CD4-positive, alpha-beta T cell treated with Interleukin-4 for 4 hours (primary cell): Measurements from ENCODE around the gene MYG1.
"Not testable (repeated sequence)": the region's sequence is repeated elsewhere in the genome, so short reads cannot be mapped to it uniquely, and the experiment has no call there.

Experiments used
- DNase-seq: peaks from one replicate; pipeline ENCODE4 v3.0.0-alpha.2; 2020

MYG1 gene

DNA sequence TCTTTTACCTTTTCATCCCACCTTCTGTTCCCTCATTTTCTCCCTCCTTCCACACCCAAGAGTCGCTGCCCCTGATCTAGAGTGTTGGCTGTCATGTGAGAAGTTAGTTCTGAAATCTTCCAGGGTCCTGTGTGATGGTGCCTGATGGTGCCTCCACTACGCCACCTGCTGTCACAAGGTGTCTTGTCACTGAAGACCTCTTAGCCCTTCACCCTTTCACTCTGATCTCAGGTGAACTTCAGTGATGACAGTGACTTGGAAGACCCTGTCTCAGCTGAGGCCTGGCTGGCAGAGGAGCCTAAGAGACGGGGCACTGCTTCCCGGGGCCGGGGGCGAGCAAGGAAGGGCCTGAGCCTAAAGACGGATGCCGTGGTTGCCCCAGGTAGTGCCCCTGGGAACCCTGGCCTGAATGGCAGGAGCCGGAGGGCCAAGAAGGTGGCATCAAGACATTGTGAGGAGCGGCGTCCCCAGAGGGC, 11.7 kb upstream of the MYG1 start:
- DNase-seq = peak; percentile 76

GRCh38 chr12:53288322-53288721, 11.2 kb upstream of the MYG1 start:
- DNase-seq = no peak

DNA sequence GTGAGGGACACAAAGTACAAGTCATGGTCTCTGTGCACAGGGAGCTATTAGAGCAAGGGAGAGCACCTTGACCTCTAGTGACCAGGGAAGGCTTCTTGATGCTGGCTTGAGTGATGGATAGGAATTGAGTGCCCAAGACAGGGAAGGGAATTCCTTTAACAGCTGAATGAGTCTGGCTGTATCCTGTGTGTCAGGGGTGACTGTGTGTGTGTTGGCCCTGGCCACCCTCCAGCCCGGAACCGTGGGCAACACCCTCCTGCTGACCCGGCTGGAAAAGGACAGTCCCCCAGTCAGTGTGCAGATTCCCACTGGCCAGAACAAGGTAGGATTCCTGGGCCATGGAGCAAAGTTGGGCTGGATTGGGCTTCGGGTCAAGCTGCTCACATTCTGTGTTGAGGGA, 9.6 kb upstream of the MYG1 start:
- no peak for DNase-seq

GRCh38 chr12:53290661-53291060, 8.8 kb upstream of the MYG1 start:
- no peak for DNase-seq

GRCh38 chr12:53292426-53292825, 7.1 kb upstream of the MYG1 start:
- no peak for DNase-seq

DNA sequence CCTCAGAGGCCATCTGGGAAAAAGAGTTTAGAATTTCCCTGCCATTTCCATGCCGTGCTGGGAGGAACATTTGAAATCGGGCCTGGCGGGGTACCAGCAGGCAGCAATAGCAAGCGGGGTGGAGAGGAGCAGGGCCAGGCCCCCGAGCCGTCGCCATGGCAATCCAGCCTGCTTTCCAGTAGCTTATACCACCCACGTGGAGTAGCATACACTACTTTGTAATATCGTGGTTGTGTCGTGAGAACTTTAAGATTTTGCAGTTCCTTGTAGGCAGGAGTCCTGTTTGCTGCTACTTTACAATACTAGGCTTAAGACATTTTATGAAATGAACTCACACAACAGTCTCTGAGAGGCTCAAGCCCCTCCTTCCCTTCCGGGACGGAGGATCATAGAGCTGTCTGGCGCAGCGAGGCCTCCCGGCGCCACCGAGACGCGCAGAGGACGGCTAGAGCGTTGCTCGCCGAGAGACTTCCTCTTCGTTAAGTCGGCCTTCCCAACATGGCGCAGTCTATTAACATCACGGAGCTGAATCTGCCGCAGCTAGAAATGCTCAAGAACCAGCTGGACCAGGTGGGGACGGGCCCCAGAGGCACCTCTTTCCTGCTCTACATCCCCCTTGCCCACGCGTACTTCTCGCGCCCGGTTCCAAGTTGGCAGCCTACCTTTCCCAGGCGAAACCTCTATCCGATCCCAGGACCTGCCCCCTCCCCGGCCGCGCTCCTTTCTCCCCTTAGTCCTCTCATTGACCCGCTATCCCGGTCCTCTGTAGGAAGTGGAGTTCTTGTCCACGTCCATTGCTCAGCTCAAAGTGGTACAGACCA, 4.2 kb upstream of the MYG1 start, which contains the start of gene PFDN5:
PFDN5 (plus strand) TSS at position 473 of the 821 bp plus-strand sequence; CDS start at position 499, 26 bp downstream.
- DNase-seq = peak; percentile 93

DNA sequence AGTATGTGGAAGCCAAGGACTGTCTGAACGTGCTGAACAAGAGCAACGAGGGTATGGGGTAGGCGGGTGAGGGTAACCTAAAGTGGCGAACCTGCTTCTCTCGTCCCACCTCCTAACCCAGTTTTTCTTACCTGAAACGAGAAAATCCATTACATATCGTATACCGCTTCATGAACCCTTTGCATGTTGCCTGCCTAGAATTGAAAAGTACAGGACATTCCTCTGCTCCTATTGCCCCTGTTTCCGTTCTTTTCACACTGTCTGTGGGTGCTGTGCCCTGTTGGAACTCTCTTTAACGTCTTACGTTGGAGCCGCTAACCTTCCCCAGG, 3.6 kb upstream of the MYG1 start:
- DNase-seq = no peak

GRCh38 chr12:53297106-53297505, 2.4 kb upstream of the MYG1 start:
- not testable (repeated sequence) for DNase-seq

- DNase-seq = no peak
These were observed 1.3 kb upstream of the MYG1 start for GRCh38 chr12:53298164-53298563.

GRCh38 chr12:53299101-53299453, 418 bp upstream of the MYG1 start:
- DNase-seq = peak; percentile 64

- no peak for DNase-seq
These were observed 692 bp downstream of the MYG1 start for GRCh38 chr12:53300187-53300586.

- no peak for DNase-seq
These were observed 3.4 kb downstream of the MYG1 start for GRCh38 chr12:53302903-53303302.

DNA sequence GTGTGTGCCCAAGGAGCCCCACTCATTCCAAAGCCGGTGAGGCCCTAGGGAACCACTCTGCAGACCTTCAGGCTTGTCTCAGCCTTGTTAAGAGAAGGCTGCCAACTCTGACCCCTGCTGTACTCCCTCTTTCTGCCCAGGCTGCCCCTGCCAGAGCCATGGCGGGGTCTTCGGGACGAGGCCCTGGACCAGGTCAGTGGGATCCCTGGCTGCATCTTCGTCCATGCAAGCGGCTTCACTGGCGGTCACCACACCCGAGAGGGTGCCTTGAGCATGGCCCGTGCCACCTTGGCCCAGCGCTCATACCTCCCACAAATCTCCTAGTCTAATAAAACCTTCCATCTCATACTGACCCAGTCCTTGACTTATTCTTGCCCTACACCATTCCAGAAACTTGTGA, 7.3 kb downstream of the MYG1 start:
- no peak for DNase-seq

GRCh38 chr12:53308276-53308675, 8.8 kb downstream of the MYG1 start:
- DNase-seq = no peak

- DNase-seq = no peak
These were observed 14.5 kb downstream of the MYG1 start for GRCh38 chr12:53313996-53314395.

- no peak for DNase-seq
These were observed 21.1 kb downstream of the MYG1 start for GRCh38 chr12:53320352-53321195.

DNA sequence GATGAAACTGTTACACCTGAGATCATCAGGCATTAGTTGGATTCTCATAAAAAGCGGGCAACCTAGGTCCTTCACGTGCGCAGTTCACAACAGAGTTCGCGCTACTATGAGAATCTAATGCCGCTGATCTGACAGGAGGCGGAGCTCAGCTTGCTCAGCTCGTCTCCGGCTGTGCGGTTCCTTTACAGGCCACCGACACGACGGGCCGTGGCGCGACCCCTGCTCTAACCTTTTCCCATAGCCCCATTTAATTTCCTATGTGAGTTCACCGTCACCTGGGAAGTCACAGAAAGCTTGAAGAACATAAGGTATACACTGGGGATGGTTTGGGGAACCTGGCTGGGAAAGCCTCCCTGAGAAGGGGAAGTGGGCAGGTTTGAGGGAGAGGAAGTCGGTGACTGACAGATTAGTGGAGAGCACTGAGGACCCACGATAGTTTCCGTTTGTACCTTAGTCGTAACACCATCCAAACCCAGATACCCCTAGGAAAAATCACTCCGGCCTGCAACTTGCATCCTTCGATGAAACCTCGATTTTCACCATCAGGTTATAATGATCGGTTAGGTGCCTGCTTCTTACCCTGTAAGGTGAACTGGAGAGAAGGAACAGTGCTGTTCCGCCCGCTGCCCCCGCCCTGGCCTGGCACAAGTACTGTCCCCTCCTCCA, 24.8 kb downstream of the MYG1 start:
- peak; percentile 53 for DNase-seq

DNA sequence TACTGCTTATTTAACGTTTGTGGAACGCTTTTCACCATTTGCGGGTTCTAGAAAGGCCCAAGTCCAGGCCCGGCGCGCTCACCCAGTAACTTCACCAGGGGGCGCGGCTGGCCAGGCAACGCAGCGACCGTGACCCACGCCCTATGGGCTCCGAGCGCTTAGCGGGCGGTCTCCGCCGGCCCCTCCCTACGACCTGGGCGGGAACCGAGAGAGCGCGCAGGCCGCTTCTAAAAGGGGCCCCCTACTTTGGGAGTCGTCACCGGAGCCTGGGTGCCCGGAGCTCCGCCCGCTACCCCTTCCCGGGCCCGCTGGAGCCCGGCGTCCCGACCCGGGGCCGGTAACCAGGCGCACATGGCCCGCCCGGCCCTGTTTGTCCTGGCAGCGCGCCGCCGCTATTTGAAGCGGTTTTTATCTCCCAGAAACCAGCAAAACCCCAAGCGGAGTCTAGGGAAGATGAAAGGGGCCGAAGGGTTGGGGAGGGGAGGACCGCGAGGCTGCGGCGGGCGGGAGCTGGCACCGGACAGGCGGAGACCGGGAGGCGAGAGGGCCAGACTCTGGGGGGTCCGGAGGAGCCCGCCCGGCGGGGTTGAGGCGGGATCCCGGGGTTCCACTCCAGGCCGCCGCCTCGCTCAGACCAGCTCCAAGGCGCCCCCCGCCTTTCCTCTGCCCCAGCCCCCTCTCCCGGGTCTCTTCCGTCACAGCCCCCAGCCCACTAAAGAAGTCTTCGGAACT, 25.4 kb downstream of the MYG1 start:
- peak; percentile 87 for DNase-seq

- no peak for DNase-seq
These were observed 26.1 kb downstream of the MYG1 start for GRCh38 chr12:53325511-53326061.

DNA sequence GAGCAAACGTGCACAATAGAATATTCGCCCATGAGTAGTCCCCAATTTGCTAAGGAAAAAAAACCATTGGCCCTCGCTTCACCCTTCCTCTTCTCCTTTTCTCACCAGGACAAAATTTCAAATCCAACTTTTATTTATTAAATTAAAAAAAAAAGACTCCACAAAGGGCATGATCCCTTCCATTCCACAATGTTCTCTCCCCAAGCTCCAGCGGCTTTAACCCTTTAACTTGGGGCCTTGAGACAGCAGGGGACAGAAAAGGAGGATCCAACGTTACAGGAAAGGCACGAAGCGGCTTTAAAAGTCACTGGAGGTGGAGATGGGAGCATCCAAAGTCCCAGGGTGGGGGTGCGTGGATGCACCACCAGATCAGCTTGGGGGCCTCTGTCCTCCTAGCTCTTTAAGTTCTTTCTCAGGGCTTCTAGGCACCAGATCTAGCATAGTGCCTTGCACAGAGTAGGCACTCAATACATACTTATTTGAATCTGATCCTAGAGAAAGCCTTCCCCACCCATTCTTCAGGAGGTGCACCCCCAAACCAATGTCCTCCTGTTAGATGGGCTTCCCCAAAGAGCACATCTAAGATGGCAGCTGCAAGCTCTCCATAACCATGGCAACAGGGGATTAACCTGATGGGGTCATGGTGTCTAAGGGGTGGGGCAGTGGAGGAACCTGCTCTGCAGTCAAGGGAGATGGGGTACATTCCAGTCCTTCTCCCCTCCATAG, 27.1 kb downstream of the MYG1 start:
- no peak for DNase-seq

DNA sequence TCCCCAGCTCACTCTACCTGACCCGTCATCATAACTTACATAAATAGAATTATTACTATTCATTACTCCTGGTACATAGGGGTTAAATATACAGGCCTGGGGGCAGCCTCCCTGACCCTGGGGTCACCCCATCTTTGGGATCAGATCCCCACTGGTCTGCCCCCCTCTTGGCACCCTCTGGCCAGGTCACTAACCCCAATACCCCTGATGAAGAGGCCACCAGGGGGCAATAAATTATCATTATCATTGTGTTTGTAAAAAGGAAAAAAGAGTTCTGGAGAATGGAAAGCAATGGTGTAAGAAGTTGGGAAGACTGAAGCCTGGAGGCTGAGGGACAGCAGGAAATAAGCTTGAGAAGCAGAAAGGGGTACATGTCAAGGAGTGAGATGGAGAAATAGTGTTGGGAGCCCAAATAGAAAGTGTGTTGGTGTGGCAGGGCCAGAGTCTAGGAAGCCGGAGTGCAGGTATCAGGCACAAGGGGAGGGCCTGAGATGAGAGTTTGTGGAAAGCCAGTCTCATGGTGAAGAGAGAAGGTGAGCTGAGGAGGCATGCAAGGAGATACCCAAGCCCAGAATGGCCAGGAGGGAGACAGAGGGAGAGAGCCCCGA, 28.0 kb downstream of the MYG1 start:
- peak; percentile 13 for DNase-seq
